Endothelial cell of umbilical vein (primary cell): ENCODE data around the gene RAMACL. TPM values are rescaled to one million over a fixed set of nuclear protein-coding genes. Genes with fewer than 3 reads are reported as not detected.

Experiments
- BruUV-seq: library from RNA; stranded (reverse); fragments of 400-500 nt; replicated peaks from 2 replicates; lab custom pipeline; 2021; lab: Mats Ljungman, UMichigan
- CTCF ChIA-PET: fragments of 300-600, 350-600 bp; sonication (Branson Sonifier 250); formaldehyde crosslinking; loops from one replicate; lab custom pipeline; 2021; ENCODE audit warnings: antibody characterized with exemption, inconsistent platforms; lab: Charles Lee
- POLR2A ChIA-PET: fragments of 300-600, 350-600 bp; sonication (Branson Sonifier 250); formaldehyde crosslinking; loops from one replicate; lab custom pipeline; 2021; ENCODE audit warnings: antibody characterized with exemption, inconsistent platforms; lab: Charles Lee
- DNase-seq: peaks from one replicate; pipeline ENCODE4 v3.0.0-alpha.2; 2011; ENCODE audit warnings: low read depth, low spot score
- FAIRE-seq: peaks from 2 replicates; lab custom pipeline; 2011; peaks lifted over from hg19 to GRCh38; lab: Jason Lieb, UNC
- H2AFZ ChIP-seq: 2 replicates; pipeline ENCODE4 v1.6.0; 2012; ENCODE audit warnings: low read depth, low read length, control low read depth, inconsistent platforms
- H3K27ac ChIP-seq: 2 replicates; pipeline ENCODE4 v1.5.1; 2011; ENCODE audit warnings: low read depth, mild to moderate bottlenecking, control low read depth, low read length, moderate library complexity; ENCODE audit not compliant: insufficient read depth
- H3K27me3 ChIP-seq, 2 experiments: 2 replicates each; pipeline versions ENCODE4 v1.6.0 to v1.6.1; 2011; ENCODE audit warnings: low read length in 2 of 2, mixed read lengths in 1 of 2; ENCODE audit not compliant: control insufficient read depth in 2 of 2, insufficient read depth in 2 of 2
- H3K36me3 ChIP-seq, 2 experiments: 2 replicates in 1 of 2; 3 replicates in 1 of 2; pipeline ENCODE4 v1.5.1; 2011; ENCODE audit warnings: low read length in 2 of 2, mild to moderate bottlenecking in 1 of 2, moderate library complexity in 1 of 2; ENCODE audit not compliant: control insufficient read depth in 2 of 2, insufficient read depth in 2 of 2; ENCODE audit errors: extremely low read depth in 1 of 2
- H3K4me1 ChIP-seq: 3 replicates; pipeline ENCODE4 v1.5.1; 2011; ENCODE audit warnings: mild to moderate bottlenecking, low read length; ENCODE audit not compliant: control insufficient read depth, insufficient read depth; ENCODE audit errors: extremely low read depth
- H3K4me2 ChIP-seq: 2 replicates; pipeline ENCODE4 v1.6.1; 2011; ENCODE audit warnings: low read length, control low read depth, mixed read lengths; ENCODE audit not compliant: insufficient read depth
- H3K4me3 ChIP-seq, 3 experiments: fragments of 200-600 bp in 1 of 3; sonication (generic), shearing (Covaris generic) in 1 of 3; replicated peaks in 1 of 3; 2 replicates each; pipeline ENCODE4 v1.5.1; 2011 to 2016; ENCODE audit warnings: control low read depth in 3 of 3, low read length in 3 of 3, mild to moderate bottlenecking in 2 of 3, inconsistent platforms in 1 of 3, low read depth in 1 of 3, moderate library complexity in 1 of 3; ENCODE audit not compliant: insufficient read depth in 1 of 3
- H3K79me2 ChIP-seq: 2 replicates; pipeline ENCODE4 v1.6.0; 2012; ENCODE audit warnings: low read length, inconsistent platforms; ENCODE audit not compliant: control insufficient read depth, insufficient read depth
- H3K9ac ChIP-seq: replicated peaks from 2 replicates; pipeline ENCODE3; 2011; ENCODE audit warnings: low read length, control low read depth; ENCODE audit not compliant: insufficient read depth; ENCODE audit errors: extremely low read depth
- H3K9me1 ChIP-seq: replicated peaks from 3 replicates; pipeline ENCODE4 v1.6.0; 2011; ENCODE audit warnings: mild to moderate bottlenecking, low read length; ENCODE audit not compliant: control insufficient read depth, insufficient read depth; ENCODE audit errors: extremely low read depth
- H3K9me3 ChIP-seq: replicated peaks from 2 replicates; pipeline ENCODE4 v1.5.1; 2012; ENCODE audit warnings: low read length, inconsistent platforms; ENCODE audit not compliant: control insufficient read depth, insufficient read depth
- H4K20me1 ChIP-seq: replicated peaks from 2 replicates; pipeline ENCODE3; 2011; ENCODE audit warnings: mild to moderate bottlenecking, low read length; ENCODE audit not compliant: control insufficient read depth, insufficient read depth; ENCODE audit errors: extremely low read depth
- FOS ChIP-seq: IDR thresholded peaks from 2 replicates; pipeline ENCODE4 v1.6.1; 2011; ENCODE audit warnings: mild to moderate bottlenecking, low read length, moderate library complexity, borderline replicate concordance; ENCODE audit not compliant: insufficient read depth
- MYC ChIP-seq: IDR thresholded peaks from one replicate; pipeline ENCODE4 v1.6.1; 2011; ENCODE audit warnings: mild to moderate bottlenecking, low read depth, low read length
- POLR2A ChIP-seq: IDR thresholded peaks from 2 replicates; pipeline ENCODE4 v1.6.1; 2012; ENCODE audit warnings: low read depth, mild to moderate bottlenecking, control low read depth, low read length
- POLR2AphosphoS5 ChIP-seq: IDR thresholded peaks from 2 replicates; pipeline ENCODE4 v1.6.1; 2012; ENCODE audit warnings: low read depth, mild to moderate bottlenecking, control low read depth, low read length, moderate library complexity; ENCODE audit not compliant: insufficient read depth
- dilution Hi-C: fragments of 300-500 bp; cut with MboI; formaldehyde crosslinking; loops from one replicate; pipeline ENCODE4 v1.15.0; 2019; ENCODE audit warnings: low sequenced_read_pairs; ENCODE audit not compliant: extremely low pct_ligation_motif_present
- intact Hi-C: fragments of 100-400 bp; cut with micrococcal nuclease; formaldehyde crosslinking; loops from one replicate; pipeline ENCODE4 v1.10.0; 2022
- polyA plus RNA-seq, 4 experiments: library from polyadenylated mRNA; depleted of rRNA in 3 of 4; stranded (reverse) in 3 of 4; unstranded in 1 of 4; fragments of >200 nt; gene quantifications; 2 replicates each; pipeline versions ENCODE4 v1.2.1 to v1.2.3, GENCODE V29; 2011 to 2012; ENCODE audit warnings: missing spikeins in 1 of 4
- total RNA-seq: library from RNA; stranded (reverse); gene quantifications from 2 replicates; pipeline ENCODE4 v1.2.3, GENCODE V29; 2021
- TF ChIP-seq, protein P1 (sequence below), 2 donors: IDR thresholded peaks; 1 replicate in 1 of 2; 2 replicates in 1 of 2; pipeline ENCODE4 v1.5.1; 2011; ENCODE audit warnings: low read length in 2 of 2, mild to moderate bottlenecking in 2 of 2, moderate library complexity in 2 of 2, control low read depth in 1 of 2, inconsistent platforms in 1 of 2, low read depth in 1 of 2; ENCODE audit not compliant: insufficient read depth in 1 of 2; ENCODE audit errors: extremely low read depth in 1 of 2

RAMACL gene
- total and polyA plus RNA-seq, 2 donors (not counting 3 experiments of a cell fraction or from before 2014, with no cell fraction given), result 0.17 to 5.3 TPM

DNA sequence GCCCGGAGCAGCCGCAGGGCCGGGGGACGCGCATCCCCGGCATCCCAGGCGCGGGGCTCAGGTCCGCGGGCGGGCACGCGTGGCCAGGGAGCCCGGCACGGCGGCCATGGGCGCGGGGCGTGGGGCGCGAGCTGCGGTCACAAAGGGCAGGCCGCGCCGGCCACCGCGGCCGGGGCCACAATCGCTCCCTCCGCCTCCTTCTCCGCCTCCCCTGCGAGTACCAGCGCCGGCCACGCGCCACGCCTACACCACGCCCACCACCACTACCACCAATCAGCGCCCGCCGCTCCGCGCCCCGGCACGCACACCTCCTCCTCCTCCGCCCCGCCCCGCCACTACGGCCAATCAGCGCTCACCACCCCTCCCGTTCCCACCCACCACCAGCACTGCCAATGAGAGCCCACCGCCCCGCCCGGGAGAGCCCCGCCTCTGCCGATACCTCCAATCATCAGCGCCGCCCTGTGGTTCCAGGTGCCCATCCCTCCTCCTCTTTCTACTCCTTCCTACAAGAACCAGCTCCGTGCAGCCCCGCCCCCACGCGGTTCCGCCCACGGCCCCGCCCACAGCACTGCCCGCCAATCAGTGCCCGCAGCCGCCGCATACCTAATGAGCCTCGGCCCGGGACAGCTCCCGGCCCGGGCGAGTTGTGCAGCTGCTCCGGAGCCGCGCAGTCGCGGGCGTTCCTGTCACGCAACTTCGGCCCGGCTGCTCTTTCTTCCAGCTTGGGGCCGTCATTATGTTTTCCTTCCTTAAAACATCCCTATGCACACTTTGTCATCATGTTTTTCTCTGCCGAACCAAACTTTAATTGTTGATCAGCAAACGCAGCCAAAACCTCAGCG lies 40.8 kb upstream of the RAMACL start, which contains the start of gene RPS6KA2:
RPS6KA2 (minus strand) TSS at position 219 of the 842 bp plus-strand sequence. CDS start 232 bp downstream, outside the sequence.
- peak within 1 kb of the TSS; percentile 90 for H3K27ac ChIP-seq
- peaks cover 37% of the 10 kb centered on the region for H3K4me1 ChIP-seq
- no peaks in the 10 kb centered on the region for H4K20me1 ChIP-seq
- H3K27me3 ChIP-seq, result no peaks in the 10 kb centered on the region
- peak within 1 kb of the TSS; percentile 90 for H3K9ac ChIP-seq
- peaks cover 25% of the 10 kb centered on the region for H3K79me2 ChIP-seq
- BruUV-seq, result no TSS peak
- intact Hi-C loops, result loop anchor here (1.0 to 5.0 kb wide), 16 partner anchors 12 to 372 kb away; partner anchors contain the start of genes CEP43, RAMACL, RNASET2 and SFT2D1
- peak within 1 kb of the TSS; percentile 88 for H3K4me2 ChIP-seq
- no peaks in the 10 kb centered on the region for H3K9me1 ChIP-seq
- CTCF ChIA-PET, result interaction anchor here (0.6 to 2.9 kb wide), 14 partner anchors 12 to 1408 kb away, joined by 3 to 15 read pairs (median 4); no protein-coding TSS in a partner anchor
- POLR2A ChIA-PET, result interaction anchor here (0.6 to 3.0 kb wide), 15 partner anchors 11 to 247 kb away, joined by 3 to 17 read pairs (median 3); no protein-coding TSS in a partner anchor
- H2AFZ ChIP-seq, result peak within 1 kb of the TSS; percentile 38
- TF ChIP-seq, protein P1, sequence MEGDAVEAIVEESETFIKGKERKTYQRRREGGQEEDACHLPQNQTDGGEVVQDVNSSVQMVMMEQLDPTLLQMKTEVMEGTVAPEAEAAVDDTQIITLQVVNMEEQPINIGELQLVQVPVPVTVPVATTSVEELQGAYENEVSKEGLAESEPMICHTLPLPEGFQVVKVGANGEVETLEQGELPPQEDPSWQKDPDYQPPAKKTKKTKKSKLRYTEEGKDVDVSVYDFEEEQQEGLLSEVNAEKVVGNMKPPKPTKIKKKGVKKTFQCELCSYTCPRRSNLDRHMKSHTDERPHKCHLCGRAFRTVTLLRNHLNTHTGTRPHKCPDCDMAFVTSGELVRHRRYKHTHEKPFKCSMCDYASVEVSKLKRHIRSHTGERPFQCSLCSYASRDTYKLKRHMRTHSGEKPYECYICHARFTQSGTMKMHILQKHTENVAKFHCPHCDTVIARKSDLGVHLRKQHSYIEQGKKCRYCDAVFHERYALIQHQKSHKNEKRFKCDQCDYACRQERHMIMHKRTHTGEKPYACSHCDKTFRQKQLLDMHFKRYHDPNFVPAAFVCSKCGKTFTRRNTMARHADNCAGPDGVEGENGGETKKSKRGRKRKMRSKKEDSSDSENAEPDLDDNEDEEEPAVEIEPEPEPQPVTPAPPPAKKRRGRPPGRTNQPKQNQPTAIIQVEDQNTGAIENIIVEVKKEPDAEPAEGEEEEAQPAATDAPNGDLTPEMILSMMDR (IDR thresholded peaks at IDR 0.05; ENCODE audit: extremely low read depth in 1 of 2, insufficient read depth in 1 of 2, low read depth in 1 of 2, low read length in 2 of 2), result peak in 1 of 2 donors; percentile 16
- TF ChIP-seq POLR2A (peak; percentile 90), FOS (no peak), MYC (no peak), POLR2AphosphoS5 (peak; percentile 48)
- H3K9me3 ChIP-seq, result no peaks in the 10 kb centered on the region
- FAIRE-seq, result peak; percentile 84
- no peaks in the 10 kb centered on the region for H3K36me3 ChIP-seq
- H3K4me3 ChIP-seq, result peak within 1 kb of the TSS; percentile 74 to 87 (median 83)
- dilution Hi-C loops, result no loop called here
- peak; percentile 100 for DNase-seq
